ENCODE data around the gene RAE1.

The RAE1 gene

GRCh38 chr20:57388953-57389694 is 38.1 kb downstream of the RAE1 start:
- DNase-seq (ENCODE audit: low spot score) = peak; percentile 60

DNA sequence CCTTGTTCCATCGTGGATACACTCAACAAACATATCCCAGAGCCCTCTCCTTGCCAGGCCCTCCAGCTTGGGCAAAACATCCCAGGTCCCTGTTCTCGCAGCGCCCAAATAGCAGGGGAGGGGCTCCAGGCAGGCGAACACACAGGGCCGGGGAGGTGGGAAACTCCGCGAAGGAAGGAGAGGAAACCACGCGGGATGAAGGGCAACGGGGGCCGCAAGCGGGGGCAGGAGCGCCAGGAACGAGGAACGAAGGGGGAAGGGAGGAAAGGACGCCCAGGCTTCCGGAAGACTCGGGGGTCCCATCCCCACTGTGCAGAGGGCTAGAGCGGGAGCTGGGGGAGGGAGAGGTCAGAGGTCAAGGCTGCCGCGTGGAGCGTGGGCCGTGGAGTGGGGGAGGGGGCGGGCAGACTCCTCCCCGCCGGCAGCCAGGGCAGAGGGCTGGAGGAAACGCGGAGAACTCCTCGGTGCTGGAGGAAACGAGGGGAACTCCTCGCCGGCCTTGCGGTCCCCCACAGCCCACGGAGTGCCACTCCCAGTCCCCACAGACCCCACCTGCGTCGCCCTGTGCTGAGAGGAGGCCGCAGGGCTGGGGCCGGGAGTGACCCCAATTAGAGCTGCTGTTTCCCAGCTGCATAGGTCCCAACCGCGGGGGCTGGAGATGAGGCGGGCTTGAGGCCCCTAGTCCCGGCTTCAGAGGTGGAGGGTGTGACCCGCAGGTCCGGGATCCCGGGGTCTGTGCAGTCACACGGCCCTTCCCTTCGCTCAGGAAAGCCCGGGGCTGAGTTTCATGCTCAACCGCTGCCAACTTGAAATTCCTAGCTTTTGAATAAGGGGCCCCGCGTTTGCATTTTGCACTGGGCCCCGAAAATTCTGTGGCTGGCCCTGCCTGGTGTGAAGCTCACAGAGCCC is 38.9 kb downstream of the RAE1 start:
- no peak for DNase-seq (ENCODE audit: low spot score)

DNA sequence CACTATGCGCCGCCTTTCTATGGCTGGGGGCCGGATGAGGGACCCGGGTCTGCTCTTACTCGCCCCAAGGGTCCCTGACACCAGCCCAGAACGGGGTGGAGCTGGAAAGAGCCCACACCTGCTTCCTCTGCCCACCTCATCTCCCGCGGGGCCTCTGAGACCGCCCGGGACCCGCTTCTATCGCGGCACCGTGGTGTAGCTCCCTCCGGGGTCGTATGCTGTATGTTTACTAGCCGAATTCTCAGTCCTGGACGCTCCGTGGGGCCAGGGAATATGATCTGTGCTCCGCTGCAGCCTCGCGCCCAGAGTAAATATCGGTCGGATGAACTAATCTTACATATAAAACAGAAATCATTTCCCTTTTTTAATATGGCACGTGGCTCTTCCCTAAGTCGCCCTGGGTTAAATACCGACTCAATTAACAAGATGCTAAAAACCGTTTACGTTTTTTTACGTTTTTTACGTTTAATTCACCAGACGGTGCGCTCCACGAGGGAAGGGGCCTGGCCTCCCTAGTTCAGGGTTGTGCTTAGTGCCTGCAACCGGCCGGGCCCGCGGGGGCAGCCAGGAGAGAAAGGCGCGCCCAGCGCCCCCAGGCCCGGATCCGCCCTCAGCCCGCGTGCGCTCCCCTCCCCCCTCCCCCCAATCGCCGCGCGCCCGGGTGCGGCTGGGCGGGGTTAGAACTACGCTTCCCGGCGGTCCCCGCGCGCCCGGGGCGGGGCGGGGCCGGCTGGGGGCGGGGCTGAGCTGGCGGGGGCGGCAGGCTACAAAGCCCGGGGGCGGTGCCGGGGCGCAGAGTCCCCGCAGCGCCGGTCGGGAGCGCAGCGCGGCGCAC is 39.8 kb downstream of the RAE1 start, which contains the start of gene RBM38:
TSS of gene RBM38 (plus strand) at position 793 of the 835 bp plus-strand sequence. CDS start 186 bp downstream, outside the sequence.
- peak; percentile 60 for DNase-seq (ENCODE audit: low spot score)

- DNase-seq (ENCODE audit: low spot score) = no peak
These were observed 40.6 kb downstream of the RAE1 start for GRCh38 chr20:57391439-57392301.

- DNase-seq (ENCODE audit: low spot score) = no peak
These were observed 41.6 kb downstream of the RAE1 start for GRCh38 chr20:57392512-57393271.

DNA sequence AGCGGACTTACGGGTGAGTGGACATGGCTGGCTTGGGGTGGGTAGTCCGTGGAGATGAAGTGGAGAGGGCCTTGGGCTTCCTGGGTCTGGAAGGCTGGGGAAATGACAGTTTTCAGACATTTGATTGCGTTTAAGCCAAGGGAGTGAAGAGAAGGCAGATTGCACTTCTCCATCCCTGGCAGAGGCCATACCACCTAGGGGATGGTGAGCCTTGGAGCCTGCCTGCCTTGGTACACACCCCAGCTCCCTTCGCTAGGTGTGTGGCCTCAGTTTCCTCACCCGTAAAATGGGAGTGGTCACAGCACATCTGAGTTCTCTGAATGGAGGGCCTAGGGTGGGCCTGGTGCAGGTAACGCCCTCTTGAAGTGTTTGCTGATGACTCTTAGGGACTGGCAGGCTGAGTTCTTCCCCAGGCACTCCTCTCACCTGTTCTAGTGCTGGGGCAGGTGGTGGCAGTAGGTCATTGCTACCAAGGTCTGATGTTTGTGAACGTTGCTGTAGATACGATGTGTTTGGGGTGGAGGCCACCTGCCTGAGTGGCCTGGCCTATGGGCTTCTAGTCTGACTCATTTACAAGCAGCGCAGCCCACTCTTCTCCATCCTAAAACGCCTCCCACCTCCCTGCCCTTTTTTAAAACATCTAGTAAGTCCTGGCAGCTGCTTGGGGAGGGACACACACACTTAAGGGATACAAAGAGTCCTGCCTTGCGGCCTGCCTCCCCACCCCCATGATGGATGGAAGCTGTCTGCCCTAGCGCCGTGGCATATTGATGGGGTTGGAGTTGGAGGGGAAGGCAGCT is 42.5 kb downstream of the RAE1 start:
- no peak for DNase-seq (ENCODE audit: low spot score)

- no peak for DNase-seq (ENCODE audit: low spot score)
These were observed 43.3 kb downstream of the RAE1 start for GRCh38 chr20:57394121-57395082.

DNA sequence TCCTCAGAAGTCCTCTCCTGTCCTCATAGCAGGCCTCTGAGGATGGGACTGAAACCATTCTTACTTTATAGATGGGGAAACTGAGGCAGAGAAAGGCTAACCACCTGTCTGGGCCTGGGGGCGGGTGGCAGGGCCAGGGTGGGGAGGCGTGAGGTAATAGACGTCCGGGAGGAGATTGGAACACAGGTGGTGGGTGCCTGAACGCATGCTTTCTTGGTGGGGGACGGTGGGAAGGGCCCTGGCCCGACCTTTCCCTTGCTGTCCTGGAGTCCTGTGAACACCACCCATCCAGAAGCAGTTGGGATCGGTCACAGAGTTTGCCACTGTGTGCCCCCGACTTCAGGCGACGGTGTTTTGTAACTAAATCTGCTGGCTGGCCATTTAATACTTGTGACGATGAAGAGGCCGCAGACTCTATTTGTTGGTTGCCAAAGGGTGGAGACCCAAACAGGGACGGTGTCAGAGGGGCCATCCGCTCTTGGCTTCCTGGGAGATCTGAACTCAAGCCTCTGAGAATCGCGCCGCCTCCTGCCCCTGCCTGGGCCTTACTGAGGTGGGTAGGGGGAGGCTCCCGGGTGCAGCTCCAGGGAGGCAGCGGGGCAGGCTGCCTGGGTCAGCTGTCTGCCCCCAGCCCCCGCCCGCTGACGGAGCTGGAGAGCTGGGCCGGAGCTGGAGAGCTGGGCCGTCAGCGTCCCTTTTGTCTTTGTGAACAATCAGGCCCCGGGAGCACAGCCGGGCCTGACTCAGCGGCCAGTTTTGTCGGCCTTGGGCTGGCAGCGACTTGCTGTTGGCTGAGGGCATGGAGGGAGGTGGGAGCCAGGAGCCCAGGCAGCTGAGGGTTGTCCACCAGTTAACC is 44.3 kb downstream of the RAE1 start:
- DNase-seq (ENCODE audit: low spot score) = peak; percentile 97

GRCh38 chr20:57396212-57396983 is 45.3 kb downstream of the RAE1 start:
- no peak for DNase-seq (ENCODE audit: low spot score)

DNA sequence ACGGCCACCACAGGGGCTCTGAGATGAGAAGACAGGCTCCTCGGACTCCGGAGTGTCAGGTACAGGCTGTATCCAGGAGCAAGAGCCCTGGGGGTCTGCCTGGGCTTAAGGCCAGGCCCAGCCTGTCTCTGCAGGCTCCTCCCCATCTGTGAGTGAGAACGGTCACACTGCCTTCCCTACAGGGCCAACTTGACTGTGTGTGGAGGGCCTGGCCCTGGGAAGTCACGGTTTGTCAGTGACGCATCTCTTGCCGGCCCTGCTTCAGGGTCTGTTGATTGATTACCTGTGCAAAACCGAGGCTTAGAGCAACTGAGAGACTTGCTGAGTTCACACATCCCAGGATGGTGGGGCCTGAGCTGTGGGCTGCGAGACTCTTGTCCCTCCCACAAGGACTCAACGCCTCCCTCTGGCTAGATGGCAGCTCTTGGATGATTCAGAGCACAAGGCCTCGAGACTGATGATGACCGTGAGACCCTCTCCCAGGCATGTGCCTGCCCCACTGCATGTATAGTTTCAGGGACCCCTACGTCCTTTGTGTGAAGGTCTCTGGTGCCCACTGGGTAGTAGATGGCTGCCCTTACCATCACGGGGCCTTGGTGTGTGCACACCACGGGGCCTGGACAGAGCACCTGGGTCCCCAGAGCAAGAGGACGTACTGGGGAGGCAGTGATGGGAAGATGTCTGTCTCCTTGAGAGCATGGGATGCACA is 46.1 kb downstream of the RAE1 start:
- DNase-seq (ENCODE audit: low spot score) = no peak

- no peak for DNase-seq (ENCODE audit: low spot score)
These were observed 46.6 kb downstream of the RAE1 start for GRCh38 chr20:57397693-57398108.

- DNase-seq (ENCODE audit: low spot score) = no peak
These were observed 47.3 kb downstream of the RAE1 start for GRCh38 chr20:57398231-57398821.

DNA sequence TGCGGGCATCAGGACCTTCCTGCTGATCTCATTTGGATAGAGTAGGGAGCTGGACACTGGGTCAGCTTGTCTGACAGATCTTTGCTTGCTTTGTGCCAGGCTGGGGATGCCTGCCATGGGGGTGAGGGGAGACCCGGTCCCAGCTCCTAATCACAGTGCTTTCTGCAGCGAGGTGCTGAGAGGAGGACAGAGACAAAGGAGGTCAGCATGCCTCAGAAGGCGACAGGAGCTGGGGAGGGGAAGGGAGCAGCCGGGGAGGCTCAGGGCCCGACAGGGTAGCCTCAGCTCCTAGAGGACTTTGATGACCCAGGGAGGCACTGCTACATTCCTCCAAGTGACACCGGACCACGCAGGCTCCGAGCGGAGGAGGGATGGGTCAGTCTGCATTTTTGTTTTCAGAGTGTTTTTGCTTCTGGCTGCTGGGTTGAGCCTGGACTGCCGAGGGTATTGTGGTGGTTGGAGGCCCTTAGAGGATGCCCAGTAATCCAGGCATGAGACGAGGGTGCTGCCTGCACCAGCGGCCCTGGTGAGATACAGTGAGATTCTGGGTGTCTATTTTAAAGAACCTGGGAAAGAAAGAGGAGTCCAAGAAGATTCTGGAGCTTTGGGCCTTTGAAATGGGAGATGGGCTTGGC is 48.0 kb downstream of the RAE1 start:
- no peak for DNase-seq (ENCODE audit: low spot score)

- no peak for DNase-seq (ENCODE audit: low spot score)
These were observed 48.6 kb downstream of the RAE1 start for GRCh38 chr20:57399587-57400155.
